Measurements from ENCODE around the gene OR4X1. TPM values are rescaled to one million over a fixed set of nuclear protein-coding genes. Genes with fewer than 3 reads are reported as not detected.
"Not testable (repeated sequence)": the region's sequence is repeated elsewhere in the genome, so short reads cannot be mapped to it uniquely, and the experiment has no call there.

The OR4X1 gene, protein sequence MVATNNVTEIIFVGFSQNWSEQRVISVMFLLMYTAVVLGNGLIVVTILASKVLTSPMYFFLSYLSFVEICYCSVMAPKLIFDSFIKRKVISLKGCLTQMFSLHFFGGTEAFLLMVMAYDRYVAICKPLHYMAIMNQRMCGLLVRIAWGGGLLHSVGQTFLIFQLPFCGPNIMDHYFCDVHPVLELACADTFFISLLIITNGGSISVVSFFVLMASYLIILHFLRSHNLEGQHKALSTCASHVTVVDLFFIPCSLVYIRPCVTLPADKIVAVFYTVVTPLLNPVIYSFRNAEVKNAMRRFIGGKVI
- polyA plus RNA-seq (2011; rRNA removed) (not detected in 2 replicates), polyA minus RNA-seq (2011; rRNA and poly(A)+ RNA removed) (not detected in 2 replicates)

DNA sequence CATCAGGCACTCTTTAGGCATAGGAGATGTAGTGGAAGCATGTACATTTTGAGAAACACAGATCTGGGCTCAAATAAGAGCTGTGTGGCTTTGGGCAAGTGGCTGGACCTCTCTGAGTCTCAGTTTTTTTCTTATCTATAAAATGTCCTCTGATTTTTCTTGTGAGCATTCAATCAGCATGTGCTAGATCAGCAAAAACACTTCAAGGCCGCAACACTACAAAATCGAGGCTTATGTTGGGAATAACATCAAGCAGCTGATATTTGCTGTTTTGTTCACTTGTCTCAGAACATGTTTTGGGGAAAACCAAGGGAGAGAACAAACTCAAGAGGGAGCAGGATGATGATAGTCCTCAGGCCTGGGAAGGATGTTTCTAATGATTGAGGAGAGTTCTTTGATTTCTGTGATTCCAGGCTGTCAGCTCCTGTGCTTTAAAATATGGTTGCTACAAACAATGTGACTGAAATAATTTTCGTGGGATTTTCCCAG is at the start of gene OR4X1:
Gene OR4X1, plus strand, starts transcription at position 439 of the 489 bp plus-strand sequence. Its CDS starts 0 bp downstream, at position 439.
- no peak within 1 kb of the TSS for H3K4me3 ChIP-seq (ENCODE audit: low read depth, low read length)
- no peaks in the 10 kb centered on the region for H3K27me3 ChIP-seq (ENCODE audit: control insufficient read depth, insufficient read depth, low read length)
- H3K27ac ChIP-seq (ENCODE audit: low read depth, low read length): no peak within 1 kb of the TSS
- POLR2A ChIA-PET: no interaction called here
- H3K9me3 ChIP-seq (ENCODE audit: control insufficient read depth, insufficient read depth, low read length): no peaks in the 10 kb centered on the region
- CTCF ChIA-PET: no interaction called here
- TF ChIP-seq, protein P1, sequence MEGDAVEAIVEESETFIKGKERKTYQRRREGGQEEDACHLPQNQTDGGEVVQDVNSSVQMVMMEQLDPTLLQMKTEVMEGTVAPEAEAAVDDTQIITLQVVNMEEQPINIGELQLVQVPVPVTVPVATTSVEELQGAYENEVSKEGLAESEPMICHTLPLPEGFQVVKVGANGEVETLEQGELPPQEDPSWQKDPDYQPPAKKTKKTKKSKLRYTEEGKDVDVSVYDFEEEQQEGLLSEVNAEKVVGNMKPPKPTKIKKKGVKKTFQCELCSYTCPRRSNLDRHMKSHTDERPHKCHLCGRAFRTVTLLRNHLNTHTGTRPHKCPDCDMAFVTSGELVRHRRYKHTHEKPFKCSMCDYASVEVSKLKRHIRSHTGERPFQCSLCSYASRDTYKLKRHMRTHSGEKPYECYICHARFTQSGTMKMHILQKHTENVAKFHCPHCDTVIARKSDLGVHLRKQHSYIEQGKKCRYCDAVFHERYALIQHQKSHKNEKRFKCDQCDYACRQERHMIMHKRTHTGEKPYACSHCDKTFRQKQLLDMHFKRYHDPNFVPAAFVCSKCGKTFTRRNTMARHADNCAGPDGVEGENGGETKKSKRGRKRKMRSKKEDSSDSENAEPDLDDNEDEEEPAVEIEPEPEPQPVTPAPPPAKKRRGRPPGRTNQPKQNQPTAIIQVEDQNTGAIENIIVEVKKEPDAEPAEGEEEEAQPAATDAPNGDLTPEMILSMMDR (IDR thresholded peaks at IDR 0.05; ENCODE audit: low read depth, low read length): no peak
- DNase-seq (ENCODE audit: low read depth, low spot score): no peak

DNA sequence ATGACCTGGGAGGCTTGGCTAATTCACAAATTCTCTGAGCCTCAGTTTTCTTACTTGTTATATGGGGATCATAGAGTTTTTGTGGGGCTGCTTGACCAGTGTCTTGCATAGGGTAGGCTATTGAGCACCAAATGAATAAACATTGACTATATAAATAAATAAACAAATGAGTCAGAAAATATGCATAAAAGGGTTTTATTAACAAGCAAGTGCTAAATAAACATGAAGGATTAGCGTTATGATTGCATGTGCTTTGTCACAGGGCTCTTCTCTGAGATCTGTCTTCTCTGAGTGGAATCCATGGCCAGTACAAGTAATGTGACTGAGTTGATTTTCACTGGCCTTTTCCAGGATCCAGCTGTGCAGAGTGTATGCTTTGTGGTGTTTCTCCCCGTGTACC is 47.2 kb upstream of the OR4X1 start, which contains the start of gene OR4B1:
Gene OR4B1, plus strand, starts transcription at position 301 of the 400 bp plus-strand sequence. Its CDS starts 0 bp downstream, at position 301.
- Histone ChIP-seq H3K9me3 (ENCODE audit: control insufficient read depth, insufficient read depth, low read length) (no peaks in the 10 kb centered on the region), H3K27me3 (ENCODE audit: control insufficient read depth, insufficient read depth, low read length) (no peaks in the 10 kb centered on the region), H3K4me3 (ENCODE audit: low read depth, low read length) (no peak within 1 kb of the TSS), H3K27ac (ENCODE audit: low read depth, low read length) (no peak within 1 kb of the TSS)
- ChIA-PET POLR2A (no interaction called here), CTCF (no interaction called here)
- TF ChIP-seq, protein P1 (IDR thresholded peaks at IDR 0.05; ENCODE audit: low read depth, low read length): no peak
- DNase-seq (ENCODE audit: low read depth, low spot score): no peak

DNA sequence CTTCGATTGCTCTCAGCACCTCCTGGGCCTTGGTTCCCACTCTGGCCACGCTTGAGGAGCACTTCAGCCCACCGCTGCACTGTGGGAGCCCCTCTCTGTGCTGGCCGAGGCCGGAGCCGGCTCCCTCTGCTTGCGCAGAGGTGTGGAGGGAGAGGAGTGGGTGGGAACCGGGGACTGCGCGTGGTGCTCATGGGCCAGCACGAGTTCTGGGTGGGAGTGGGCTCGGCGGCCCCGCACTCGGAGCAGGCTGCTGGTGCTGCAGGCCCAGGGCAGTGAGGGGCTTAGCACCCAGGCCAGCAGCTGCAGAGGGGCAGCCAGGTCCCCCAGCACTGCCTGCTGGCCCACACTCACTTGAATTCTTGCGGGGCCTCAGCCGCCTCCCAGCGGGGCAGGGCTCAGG is 34.9 kb upstream of the OR4X1 start:
- CTCF ChIA-PET: no interaction called here

DNA sequence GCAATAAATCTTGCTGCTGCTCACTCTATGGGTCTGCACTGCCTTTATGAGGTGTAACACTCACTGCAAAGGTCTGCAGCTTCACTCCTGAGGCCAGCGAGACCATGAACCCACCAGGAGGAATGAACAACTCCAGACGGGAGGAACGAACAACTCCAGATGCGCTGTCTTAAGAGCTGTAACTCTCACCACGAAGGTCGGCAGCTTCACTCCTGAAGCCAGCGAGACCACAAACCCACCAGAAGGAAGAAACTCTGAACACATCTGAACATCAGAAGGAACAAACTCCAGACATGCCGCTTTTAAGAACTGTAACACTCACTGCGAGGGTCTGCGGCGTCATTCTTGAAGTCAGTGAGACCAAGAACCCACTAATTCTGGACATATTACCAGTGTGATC is 33.6 kb upstream of the OR4X1 start:
- H3K9me3 ChIP-seq (ENCODE audit: control insufficient read depth, insufficient read depth, low read length); CTCF ChIA-PET; H3K27ac ChIP-seq (ENCODE audit: low read depth, low read length); H3K4me3 ChIP-seq (ENCODE audit: low read depth, low read length); H3K27me3 ChIP-seq (ENCODE audit: control insufficient read depth, insufficient read depth, low read length); DNase-seq (ENCODE audit: low read depth, low spot score); POLR2A ChIA-PET: not testable (repeated sequence)

More for the DNA sequence above, 34.9 kb upstream of the OR4X1 start:
- Histone ChIP-seq H3K4me3 (ENCODE audit: low read depth, low read length) (no peak overlapping the region), H3K27ac (ENCODE audit: low read depth, low read length) (no peak overlapping the region), H3K27me3 (ENCODE audit: control insufficient read depth, insufficient read depth, low read length) (no peaks in the 10 kb centered on the region), H3K9me3 (ENCODE audit: control insufficient read depth, insufficient read depth, low read length) (peaks cover 8% of the 10 kb centered on the region; the same call in 1 of the 2 replicates)
- POLR2A ChIA-PET: no interaction called here
- DNase-seq (ENCODE audit: low read depth, low spot score): no peak
- TF ChIP-seq, protein P1 (IDR thresholded peaks at IDR 0.05; ENCODE audit: low read depth, low read length): no peak

DNA sequence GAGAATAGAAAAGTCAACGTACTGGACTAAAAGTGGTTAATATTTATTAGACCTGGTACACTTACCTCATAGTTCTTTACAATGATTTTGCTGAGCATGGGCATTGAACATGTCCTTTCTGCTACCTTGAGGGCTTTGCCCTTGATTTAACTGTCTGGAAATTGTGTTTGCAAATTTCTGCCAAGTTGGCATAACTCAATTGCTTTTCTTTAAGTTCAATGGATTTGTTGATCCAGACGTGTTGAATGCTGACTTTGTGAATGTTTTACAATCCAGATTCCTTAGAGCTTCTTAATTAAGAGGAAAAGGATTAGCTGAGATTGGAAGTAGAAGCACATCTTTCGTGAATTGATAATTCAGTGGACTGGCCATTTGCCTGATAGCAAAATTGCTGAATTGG is 25.9 kb upstream of the OR4X1 start:
- ChIA-PET CTCF (no interaction called here), POLR2A (no interaction called here)
- Histone ChIP-seq H3K27me3 (ENCODE audit: control insufficient read depth, insufficient read depth, low read length) (no peaks in the 10 kb centered on the region), H3K27ac (ENCODE audit: low read depth, low read length) (no peak overlapping the region), H3K9me3 (ENCODE audit: control insufficient read depth, insufficient read depth, low read length) (no peaks in the 10 kb centered on the region), H3K4me3 (ENCODE audit: low read depth, low read length) (no peak overlapping the region)
- TF ChIP-seq, protein P1 (IDR thresholded peaks at IDR 0.05; ENCODE audit: low read depth, low read length): no peak
- DNase-seq (ENCODE audit: low read depth, low spot score): no peak
